Fibroblast of upper back skin (primary cell): ENCODE data around the gene TYK2.

Experiments
- DNase-seq: peaks from one replicate; pipeline ENCODE4 v3.0.0-alpha.2; 2013

Gene TYK2

GRCh38 chr19:10305139-10305806 lies 75.1 kb downstream of the TYK2 start:
- peak; percentile 72 for DNase-seq
